Keratinocyte (primary cell): Measurements from ENCODE around the gene BAIAP2L2. TPM values are rescaled to one million over a fixed set of nuclear protein-coding genes. Genes with fewer than 3 reads are reported as not detected.

ENCODE experiments used
- DNase-seq: peaks from one replicate; pipeline ENCODE4 v3.0.0-alpha.2; 2011; ENCODE audit warnings: low read depth, missing footprints, low spot score
- FAIRE-seq: peaks from 2 replicates; lab custom pipeline; 2011; peaks lifted over from hg19 to GRCh38; lab: Jason Lieb, UNC
- H2AFZ ChIP-seq: 2 replicates; pipeline ENCODE4 v1.6.0; 2012; ENCODE audit warnings: low read length, control low read depth, inconsistent platforms; ENCODE audit not compliant: control insufficient read depth
- H3K27ac ChIP-seq: 2 replicates; pipeline ENCODE4 v1.5.1; 2011; ENCODE audit warnings: low read length; ENCODE audit not compliant: control insufficient read depth, insufficient read depth
- H3K27me3 ChIP-seq: 3 replicates; pipeline ENCODE4 v1.6.0; 2011; ENCODE audit warnings: low read length; ENCODE audit not compliant: control insufficient read depth, insufficient read depth; ENCODE audit errors: extremely low read depth
- H3K36me3 ChIP-seq, 2 experiments: 2 replicates in 1 of 2; 3 replicates in 1 of 2; pipeline ENCODE4 v1.5.1; 2011; ENCODE audit warnings: low read length in 2 of 2, mild to moderate bottlenecking in 1 of 2; ENCODE audit not compliant: control insufficient read depth in 2 of 2, insufficient read depth in 2 of 2; ENCODE audit errors: extremely low read depth in 1 of 2
- H3K4me1 ChIP-seq: 3 replicates; pipeline ENCODE4 v1.5.1; 2011; ENCODE audit warnings: low read length; ENCODE audit not compliant: control insufficient read depth, insufficient read depth; ENCODE audit errors: extremely low read depth
- H3K4me2 ChIP-seq: 3 replicates; pipeline ENCODE4 v1.6.0; 2011; ENCODE audit warnings: low read depth, low read length; ENCODE audit not compliant: control insufficient read depth, insufficient read depth; ENCODE audit errors: extremely low read depth
- H3K4me3 ChIP-seq, 3 experiments: fragments of 200-600 bp in 1 of 3; sonication (generic) in 1 of 3; 2 replicates in 2 of 3; 3 replicates in 1 of 3; pipeline ENCODE4 v1.5.1; 2011 to 2016; ENCODE audit warnings: low read length in 3 of 3, mild to moderate bottlenecking in 3 of 3, control low read depth in 2 of 3, inconsistent platforms in 1 of 3, low read depth in 1 of 3, mixed read lengths in 1 of 3, mixed run types in 1 of 3, moderate library complexity in 1 of 3; ENCODE audit not compliant: control insufficient read depth in 2 of 3, insufficient read depth in 2 of 3; ENCODE audit errors: extremely low read depth in 1 of 3
- H3K79me2 ChIP-seq: 2 replicates; pipeline ENCODE4 v1.6.0; 2012; ENCODE audit warnings: low read length; ENCODE audit not compliant: control insufficient read depth, insufficient read depth
- H3K9ac ChIP-seq: 3 replicates; pipeline ENCODE4 v1.6.0; 2011; ENCODE audit warnings: low read length; ENCODE audit not compliant: control insufficient read depth, insufficient read depth; ENCODE audit errors: extremely low read depth
- H3K9me1 ChIP-seq: 3 replicates; pipeline ENCODE4 v1.6.0; 2011; ENCODE audit warnings: low read length; ENCODE audit not compliant: control insufficient read depth, insufficient read depth; ENCODE audit errors: extremely low read depth
- H3K9me3 ChIP-seq: 2 replicates; pipeline ENCODE4 v1.5.1; 2012; ENCODE audit warnings: low read depth, low read length; ENCODE audit not compliant: control insufficient read depth
- H4K20me1 ChIP-seq: 3 replicates; pipeline ENCODE4 v1.6.0; 2011; ENCODE audit warnings: low read length; ENCODE audit not compliant: control insufficient read depth, insufficient read depth; ENCODE audit errors: extremely low read depth
- CTCF ChIP-seq, 3 experiments: IDR thresholded peaks in 1 of 3; conservative IDR thresholded peaks in 1 of 3; optimal IDR thresholded peaks in 1 of 3; 2 replicates in 2 of 3; 3 replicates in 1 of 3; pipeline versions ENCODE3 to v1.5.1; 2011; ENCODE audit warnings: low read length in 3 of 3, mild to moderate bottlenecking in 3 of 3, moderate library complexity in 2 of 3, control low read depth in 1 of 3, inconsistent platforms in 1 of 3; ENCODE audit not compliant: insufficient read depth in 2 of 3; ENCODE audit errors: extremely low read depth in 1 of 3
- EZH2 ChIP-seq: IDR thresholded peaks from one replicate; pipeline ENCODE4 v1.6.1; 2012; ENCODE audit warnings: inconsistent platforms, mild to moderate bottlenecking, low read length, moderate library complexity
- dilution Hi-C: fragments of 300-500 bp; cut with MboI; formaldehyde crosslinking; loops from one replicate; pipeline ENCODE4 v1.7.0; 2020; ENCODE audit warnings: low sequenced_read_pairs; ENCODE audit not compliant: extremely low pct_ligation_motif_present
- polyA plus RNA-seq, 5 experiments: library from polyadenylated mRNA; depleted of rRNA in 3 of 5; stranded (reverse) in 3 of 5; stranded (forward) in 1 of 5; unstranded in 1 of 5; fragments of >200 nt; gene quantifications; 1 replicate in 1 of 5; 2 replicates in 3 of 5; 3 replicates in 1 of 5; pipeline versions ENCODE4 v1.2.1 to v1.2.3, GENCODE V29; 2011 to 2012; ENCODE audit warnings: missing spikeins in 2 of 5, low read depth in 1 of 5, low replicate concordance in 1 of 5

BAIAP2L2 gene
- polyA plus RNA-seq, 1 donor (not counting 4 experiments of a cell fraction or from before 2014, with no cell fraction given) = 2.3 TPM

GRCh38 chr22:38051900-38052862 is 58.3 kb downstream of the BAIAP2L2 start:
- no peaks in the 10 kb centered on the region for H3K9me3 ChIP-seq
- H3K36me3 ChIP-seq = no peaks in the 10 kb centered on the region
- DNase-seq (peak; percentile 26), FAIRE-seq (peak; percentile 77)
- no peaks in the 10 kb centered on the region for H3K79me2 ChIP-seq
- no peaks in the 10 kb centered on the region for H3K9me1 ChIP-seq
- H4K20me1 ChIP-seq = no peaks in the 10 kb centered on the region
- H3K9ac ChIP-seq = no peak overlapping the region
- H2AFZ ChIP-seq = peak overlapping the region; percentile 39
- H3K27ac ChIP-seq = no peak overlapping the region
- no peaks in the 10 kb centered on the region for H3K4me1 ChIP-seq
- TF ChIP-seq CTCF (optimal IDR thresholded peaks at IDR 0.05 in 1 of 3, IDR thresholded peaks at IDR 0.05 in 1 of 3, conservative IDR thresholded peaks at IDR 0.05 in 1 of 3; ENCODE audit: extremely low read depth in 1 of 3, insufficient read depth in 2 of 3, low read length in 3 of 3) (peak; percentile 80 to 88 (median 85)), EZH2 (no peak)
- peaks cover 7% of the 10 kb centered on the region for H3K27me3 ChIP-seq
- dilution Hi-C loops = no loop called here
- no peak overlapping the region for H3K4me3 ChIP-seq
- H3K4me2 ChIP-seq = no peak overlapping the region

- H3K9me1 ChIP-seq = no peaks in the 10 kb centered on the region
- no peaks in the 10 kb centered on the region for H3K79me2 ChIP-seq
- H3K4me1 ChIP-seq = no peaks in the 10 kb centered on the region
- H3K27me3 ChIP-seq = peaks cover 7% of the 10 kb centered on the region
- no peak overlapping the region for H3K4me2 ChIP-seq
- dilution Hi-C loops = no loop called here
- H3K27ac ChIP-seq = no peak overlapping the region
- no peaks in the 10 kb centered on the region for H3K36me3 ChIP-seq
- H2AFZ ChIP-seq = no peak overlapping the region
- H3K9me3 ChIP-seq = no peaks in the 10 kb centered on the region
- DNase-seq (no peak), FAIRE-seq (no peak)
- H3K9ac ChIP-seq = no peak overlapping the region
- TF ChIP-seq CTCF (optimal IDR thresholded peaks at IDR 0.05 in 1 of 3, IDR thresholded peaks at IDR 0.05 in 1 of 3, conservative IDR thresholded peaks at IDR 0.05 in 1 of 3; ENCODE audit: extremely low read depth in 1 of 3, insufficient read depth in 2 of 3, low read length in 3 of 3) (no peak), EZH2 (no peak)
- H4K20me1 ChIP-seq = no peaks in the 10 kb centered on the region
- H3K4me3 ChIP-seq = no peak overlapping the region
These were observed 59.2 kb downstream of the BAIAP2L2 start for GRCh38 chr22:38051261-38051660.
